PC-3 (cell line): ENCODE results near the gene SNAP23. TPM values are rescaled to one million over a fixed set of nuclear protein-coding genes. Genes with fewer than 3 reads are reported as not detected.

Experiments
- ATAC-seq: fragments of 200-7000 bp; cut with Tn5 transposase; 2 replicates; pipeline ENCODE4 v1.9.1; 2020; ENCODE audit warnings: mild to moderate bottlenecking, moderate library complexity
- BruUV-seq: library from RNA; stranded (reverse); fragments of 400-500 nt; replicated peaks from 2 replicates; lab custom pipeline; 2021; lab: Mats Ljungman, UMichigan
- CTCF ChIA-PET: fragments of 300-600 bp; sonication (Branson Sonifier 250); formaldehyde crosslinking; loops from one replicate; lab custom pipeline; 2022; ENCODE audit warnings: antibody characterized with exemption; lab: Charles Lee
- POLR2A ChIA-PET: fragments of 300-600 bp; sonication (Branson Sonifier 250); formaldehyde crosslinking; loops from one replicate; lab custom pipeline; 2022; ENCODE audit warnings: antibody characterized with exemption; ENCODE audit not compliant: unreplicated experiment; lab: Charles Lee
- DNase-seq: peaks from one replicate; pipeline ENCODE4 v3.0.0-alpha.2; 2015
- H2AFZ ChIP-seq: fragments of 300-600 bp; sonication (generic); 2 replicates; pipeline ENCODE4 v1.6.0; 2016; ENCODE audit warnings: antibody characterized with exemption, low read length
- H3F3A ChIP-seq: fragments of 300-600 bp; sonication (generic); one replicate; pipeline ENCODE4 v1.6.0; 2017; ENCODE audit warnings: antibody characterized with exemption, low read length, control low read depth, mild to moderate bottlenecking; ENCODE audit not compliant: unreplicated experiment
- H3K27ac ChIP-seq: fragments of 300-600 bp; sonication (generic); 2 replicates; pipeline ENCODE4 v1.5.1; 2016; ENCODE audit warnings: mild to moderate bottlenecking, low read length
- H3K27me3 ChIP-seq: fragments of 300-600 bp; sonication (generic); 2 replicates; pipeline ENCODE4 v1.6.1; 2016; ENCODE audit warnings: low read length, mixed read lengths
- H3K36me3 ChIP-seq: fragments of 300-600 bp; sonication (generic); 2 replicates; pipeline ENCODE4 v1.6.1; 2016; ENCODE audit warnings: low read depth, mixed run types, low read length, mixed read lengths
- H3K4me1 ChIP-seq: fragments of 300-600 bp; sonication (generic); 2 replicates; pipeline ENCODE4 v1.5.1; 2016; ENCODE audit warnings: low read length; ENCODE audit not compliant: insufficient read depth
- H3K4me2 ChIP-seq: fragments of 300-600 bp; sonication (generic); 2 replicates; pipeline ENCODE4 v1.6.0; 2016; ENCODE audit warnings: low read length
- H3K4me3 ChIP-seq: fragments of 300-600 bp; sonication (generic); 2 replicates; pipeline ENCODE4 v1.5.1; 2016; ENCODE audit warnings: mild to moderate bottlenecking, low read length, mixed read lengths
- H3K79me2 ChIP-seq: fragments of 300-600 bp; sonication (generic); 2 replicates; pipeline ENCODE4 v1.6.1; 2017; ENCODE audit warnings: low read length, mixed read lengths
- H3K9ac ChIP-seq: fragments of 300-600 bp; sonication (generic); 2 replicates; pipeline ENCODE4 v1.6.0; 2016; ENCODE audit warnings: mild to moderate bottlenecking, low read length
- H3K9me2 ChIP-seq: fragments of 300-600 bp; sonication (generic); replicated peaks from 2 replicates; pipeline ENCODE4 v1.6.1; 2016; ENCODE audit warnings: mixed run types, low read length, mixed read lengths
- H3K9me3 ChIP-seq: fragments of 300-600 bp; sonication (generic); 2 replicates; pipeline ENCODE4 v1.6.1; 2016; ENCODE audit warnings: low read length, mixed read lengths
- H4K20me1 ChIP-seq: fragments of 300-600 bp; sonication (generic); 2 replicates; pipeline ENCODE4 v1.6.1; 2016; ENCODE audit warnings: low read length, mixed read lengths
- CTCF ChIP-seq: fragments of 300-600 bp; sonication (generic); conservative IDR thresholded peaks from 2 replicates; pipeline ENCODE4 v1.5.1; 2017; ENCODE audit warnings: antibody characterized with exemption, low read depth, mild to moderate bottlenecking, low read length
- EZH2 ChIP-seq: fragments of 300-600 bp; sonication (generic); IDR thresholded peaks from one replicate; pipeline ENCODE4 v1.6.1; 2017; ENCODE audit warnings: antibody characterized with exemption, mild to moderate bottlenecking, low read length; ENCODE audit not compliant: unreplicated experiment
- EZH2phosphoT487 ChIP-seq: fragments of 300-600 bp; sonication (generic); IDR thresholded peaks from 2 replicates; pipeline ENCODE4 v1.6.1; 2018; ENCODE audit warnings: mild to moderate bottlenecking, antibody characterized with exemption, low read length, borderline replicate concordance
- intact Hi-C: fragments of 100-400 bp; cut with micrococcal nuclease; formaldehyde crosslinking; loops from 2 replicates; pipeline ENCODE4 v1.9.0; 2023
- total RNA-seq: library from RNA; depleted of rRNA; stranded (reverse); fragments of >200 nt; gene quantifications from 2 replicates; pipeline ENCODE4 v1.2.3, GENCODE V29; 2014

The SNAP23 gene
- total RNA-seq, 1 experiment from 2014 or later: 40.2 TPM

GRCh38 chr15:42499858-42500609, 4.6 kb downstream of the SNAP23 start:
- TF ChIP-seq CTCF (no peak), EZH2phosphoT487 (no peak), EZH2 (no peak)

GRCh38 chr15:42502477-42502876, 7.0 kb downstream of the SNAP23 start:
- H3K27me3 ChIP-seq: no peaks in the 10 kb centered on the region
- H3K4me1 ChIP-seq: peaks cover 21% of the 10 kb centered on the region
- intact Hi-C loops: no loop called here
- DNase-seq (no peak), ATAC-seq (no peak)
- H3K9me2 ChIP-seq: no peaks in the 10 kb centered on the region
- BruUV-seq: no TSS peak
- peaks cover 34% of the 10 kb centered on the region for H3K79me2 ChIP-seq
- ChIA-PET CTCF (no interaction called here), POLR2A (no interaction called here)
- no peak overlapping the region for H3K4me2 ChIP-seq
- no peaks in the 10 kb centered on the region for H3K9me3 ChIP-seq
- no peak overlapping the region for H3K27ac ChIP-seq
- H4K20me1 ChIP-seq: no peaks in the 10 kb centered on the region
- H2AFZ ChIP-seq: no peak overlapping the region
- peaks cover 7% of the 10 kb centered on the region for H3F3A ChIP-seq
- H3K9ac ChIP-seq: no peak overlapping the region
- no peak for TF ChIP-seq EZH2phosphoT487
- TF ChIP-seq CTCF: no peak
- TF ChIP-seq EZH2: no peak
- no peaks in the 10 kb centered on the region for H3K36me3 ChIP-seq
- H3K4me3 ChIP-seq: no peak overlapping the region

More at GRCh38 chr15:42499858-42500609, 4.6 kb downstream of the SNAP23 start:
- no peaks in the 10 kb centered on the region for H3K36me3 ChIP-seq
- H3K27me3 ChIP-seq: no peaks in the 10 kb centered on the region
- no peak overlapping the region for H2AFZ ChIP-seq
- CTCF ChIA-PET: interaction anchor here (0.6 kb wide), 1 partner anchor 10 kb away, joined by 5 read pairs; no protein-coding TSS in a partner anchor
- H3K79me2 ChIP-seq: peaks cover 44% of the 10 kb centered on the region
- no peak overlapping the region for H3K4me3 ChIP-seq
- peaks cover 7% of the 10 kb centered on the region for H3F3A ChIP-seq
- no peak for ATAC-seq
- BruUV-seq: no TSS peak
- DNase-seq: no peak
- peak overlapping the region; percentile 23 for H3K4me2 ChIP-seq
- H4K20me1 ChIP-seq: no peaks in the 10 kb centered on the region
- H3K9me3 ChIP-seq: no peaks in the 10 kb centered on the region
- H3K9me2 ChIP-seq: no peaks in the 10 kb centered on the region
- no peak overlapping the region for H3K9ac ChIP-seq
- peaks cover 16% of the 10 kb centered on the region for H3K4me1 ChIP-seq
- peak overlapping the region; percentile 34; the same call in 1 of the 2 replicates for H3K27ac ChIP-seq
- intact Hi-C loops: loop anchor here (5.0 kb wide), 1 partner anchor 47 kb away; the partner anchor contains the start of genes HAUS2 and LRRC57
- POLR2A ChIA-PET: interaction anchor here (0.7 kb wide), 1 partner anchor 9 kb away, joined by 9 read pairs; the partner anchor contains the start of gene ZNF106

- no peak overlapping the region for H3K4me3 ChIP-seq
- H3F3A ChIP-seq: peaks cover 7% of the 10 kb centered on the region
- TF ChIP-seq CTCF (no peak), EZH2phosphoT487 (no peak), EZH2 (no peak)
- H3K27ac ChIP-seq: no peak overlapping the region
- no peaks in the 10 kb centered on the region for H3K27me3 ChIP-seq
- intact Hi-C loops: no loop called here
- no peak overlapping the region for H3K9ac ChIP-seq
- no peaks in the 10 kb centered on the region for H3K9me2 ChIP-seq
- H3K4me2 ChIP-seq: no peak overlapping the region
- H3K9me3 ChIP-seq: no peaks in the 10 kb centered on the region
- BruUV-seq: no TSS peak
- POLR2A ChIA-PET: no interaction called here
- no peaks in the 10 kb centered on the region for H3K36me3 ChIP-seq
- DNase-seq (no peak), ATAC-seq (no peak)
- peaks cover 29% of the 10 kb centered on the region for H3K79me2 ChIP-seq
- peaks cover 22% of the 10 kb centered on the region for H3K4me1 ChIP-seq
- H4K20me1 ChIP-seq: no peaks in the 10 kb centered on the region
- no peak overlapping the region for H2AFZ ChIP-seq
- CTCF ChIA-PET: no interaction called here
Observed at GRCh38 chr15:42503825-42504224, 8.4 kb downstream of the SNAP23 start.
